SK-N-MC (cell line): ENCODE data around the gene ZCCHC24.

Source experiments
- EZH2 ChIP-seq: fragments of 200-600 bp; sonication (generic); IDR thresholded peaks from one replicate; pipeline ENCODE4 v1.6.1; 2017; ENCODE audit warnings: antibody characterized with exemption
- FOXP2 ChIP-seq: optimal IDR thresholded peaks from 2 replicates; pipeline ENCODE3; 2011; ENCODE audit warnings: mild to moderate bottlenecking, moderate library complexity; ENCODE audit not compliant: insufficient read depth; ENCODE audit errors: extremely low read length, control extremely low read depth

DNA sequence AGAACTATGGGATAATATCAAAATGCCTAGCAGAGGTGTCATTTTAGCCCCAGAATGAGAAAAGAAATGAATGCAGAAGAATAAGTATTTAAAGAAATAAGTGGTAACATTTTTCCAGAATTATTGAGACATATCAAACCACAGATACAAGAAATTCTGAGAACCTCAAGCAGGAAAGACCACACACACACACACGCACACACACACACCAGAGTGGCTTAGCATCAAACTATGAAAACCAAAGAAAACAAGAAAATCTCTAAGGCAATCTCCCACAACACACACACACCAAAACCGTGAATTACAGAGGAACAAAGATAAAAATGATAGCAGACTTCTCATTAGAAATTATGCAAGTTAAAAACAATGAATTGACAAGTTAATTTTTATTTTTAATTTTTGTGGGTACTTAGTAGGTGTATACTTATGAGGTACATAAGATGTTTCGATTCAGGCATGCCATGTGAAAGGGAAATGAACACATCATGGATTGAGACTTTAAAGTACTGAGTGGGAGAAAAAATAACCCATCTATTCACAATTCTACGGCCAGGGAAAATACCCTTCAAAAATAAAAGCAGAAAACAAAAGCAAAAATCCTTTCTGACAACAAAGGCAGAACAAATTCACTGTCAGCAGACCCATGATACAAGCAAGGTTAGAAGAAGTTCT is 83.6 kb downstream of the ZCCHC24 start:
- TF ChIP-seq EZH2 (no peak), FOXP2 (no peak)
